GM12892 (cell line): Measurements from ENCODE around the gene PRKAR1B.

Experiments used
- DNase-seq: peaks from one replicate; pipeline ENCODE4 v3.0.0; 2011; ENCODE audit not compliant: insufficient read length
- FAIRE-seq: peaks from 2 replicates; lab custom pipeline; 2011; peaks lifted over from hg19 to GRCh38; lab: Jason Lieb, UNC
- POLR2A ChIP-seq: IDR thresholded peaks from 2 replicates; pipeline ENCODE4 v1.6.1; 2011; ENCODE audit warnings: low read depth, low read length, control low read depth
- POLR2AphosphoS5 ChIP-seq: IDR thresholded peaks from 2 replicates; pipeline ENCODE4 v1.6.1; 2011; ENCODE audit warnings: low read depth, low read length, control low read depth
- TAF1 ChIP-seq: IDR thresholded peaks from 2 replicates; pipeline ENCODE4 v1.6.1; 2011; ENCODE audit warnings: low read depth, mild to moderate bottlenecking, control low read depth, low read length, borderline replicate concordance

The PRKAR1B gene

GRCh38 chr7:540997-541396 lies 186.1 kb downstream of the PRKAR1B start:
- DNase-seq, result no peak
- TF ChIP-seq TAF1 (no peak), POLR2AphosphoS5 (no peak), POLR2A (no peak)
- FAIRE-seq, result no peak

- FAIRE-seq (no peak), DNase-seq (no peak)
- TF ChIP-seq POLR2A (no peak), TAF1 (no peak), POLR2AphosphoS5 (no peak)
Observed at GRCh38 chr7:540579-540978, 186.5 kb downstream of the PRKAR1B start.

GRCh38 chr7:539731-540411 lies 187.2 kb downstream of the PRKAR1B start:
- no peak for TF ChIP-seq POLR2AphosphoS5
- no peak for TF ChIP-seq TAF1
- no peak for TF ChIP-seq POLR2A
- FAIRE-seq (no peak), DNase-seq (no peak)

- no peak for TF ChIP-seq TAF1
- TF ChIP-seq POLR2AphosphoS5, result no peak
- no peak for TF ChIP-seq POLR2A
- FAIRE-seq (no peak), DNase-seq (no peak)
Observed at GRCh38 chr7:538764-539685, 188.1 kb downstream of the PRKAR1B start.

- no peak for FAIRE-seq
- TF ChIP-seq POLR2A (no peak), POLR2AphosphoS5 (no peak), TAF1 (no peak)
- DNase-seq, result no peak
Observed at GRCh38 chr7:537911-538634, 189.0 kb downstream of the PRKAR1B start.

GRCh38 chr7:536231-536630 lies 190.8 kb downstream of the PRKAR1B start:
- DNase-seq, result no peak
- TF ChIP-seq POLR2AphosphoS5, result no peak
- no peak for TF ChIP-seq TAF1
- TF ChIP-seq POLR2A, result no peak
- no peak for FAIRE-seq

GRCh38 chr7:534959-535358 lies 192.1 kb downstream of the PRKAR1B start:
- no peak for FAIRE-seq
- DNase-seq, result no peak
- TF ChIP-seq POLR2AphosphoS5 (no peak), TAF1 (no peak), POLR2A (no peak)

GRCh38 chr7:534075-534474 lies 193.0 kb downstream of the PRKAR1B start:
- no peak for FAIRE-seq
- DNase-seq, result no peak
- TF ChIP-seq POLR2A, result no peak
- TF ChIP-seq TAF1, result no peak
- TF ChIP-seq POLR2AphosphoS5, result no peak

GRCh38 chr7:533266-533665 lies 193.8 kb downstream of the PRKAR1B start:
- DNase-seq (no peak), FAIRE-seq (no peak)

GRCh38 chr7:532379-533143 lies 194.5 kb downstream of the PRKAR1B start:
- FAIRE-seq, result no peak
- no peak for TF ChIP-seq POLR2AphosphoS5
- TF ChIP-seq POLR2A, result no peak
- no peak for TF ChIP-seq TAF1
- DNase-seq, result no peak

More at GRCh38 chr7:533266-533665, 193.8 kb downstream of the PRKAR1B start:
- TF ChIP-seq TAF1 (no peak), POLR2AphosphoS5 (no peak), POLR2A (no peak)

- no peak for DNase-seq
- FAIRE-seq, result no peak
- no peak for TF ChIP-seq POLR2AphosphoS5
- no peak for TF ChIP-seq TAF1
- no peak for TF ChIP-seq POLR2A
Observed at GRCh38 chr7:531777-532176, 195.3 kb downstream of the PRKAR1B start.
